ENCODE data around the gene C10orf62.
"Not testable (repeated sequence)": the region's sequence is repeated elsewhere in the genome, so short reads cannot be mapped to it uniquely, and the experiment has no call there.

C10orf62 gene, protein sequence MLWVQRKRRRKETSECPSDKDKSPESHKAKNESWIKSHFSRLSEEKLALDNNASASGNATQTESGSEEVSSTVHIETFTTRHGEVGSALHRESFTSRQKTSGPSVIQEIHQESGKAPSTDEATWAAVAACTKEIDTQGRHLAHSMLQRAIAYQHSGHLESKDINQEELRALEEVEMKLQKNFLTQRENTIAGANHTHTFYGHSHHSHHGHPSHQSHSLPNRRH

DNA sequence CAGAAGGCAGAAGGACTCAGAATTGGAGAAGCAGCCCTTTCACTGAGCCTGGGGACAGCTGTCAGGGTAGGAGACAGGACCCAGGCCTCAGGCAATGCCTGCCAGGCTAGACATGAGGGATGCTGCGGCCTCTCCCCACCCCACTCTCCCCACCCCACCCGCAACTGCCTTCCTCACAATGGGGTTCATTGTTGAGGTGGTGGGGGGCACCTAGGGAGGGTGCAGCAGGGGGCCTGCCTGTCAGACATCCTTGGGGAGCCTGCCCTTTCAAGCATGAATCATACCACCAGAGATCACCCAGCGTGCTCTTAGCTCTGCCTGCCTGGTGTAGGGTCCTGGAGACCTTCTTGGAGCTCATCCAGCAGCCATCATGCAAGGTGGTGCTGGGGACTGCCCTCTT, at the start of gene C10orf62:
TSS of gene C10orf62 (plus strand) at position 243 of the 400 bp plus-strand sequence. CDS start 177 bp downstream, outside the sequence.
- no peak for DNase-seq (ENCODE audit: low read depth in 2 of 2, low spot score in 1 of 2)

DNA sequence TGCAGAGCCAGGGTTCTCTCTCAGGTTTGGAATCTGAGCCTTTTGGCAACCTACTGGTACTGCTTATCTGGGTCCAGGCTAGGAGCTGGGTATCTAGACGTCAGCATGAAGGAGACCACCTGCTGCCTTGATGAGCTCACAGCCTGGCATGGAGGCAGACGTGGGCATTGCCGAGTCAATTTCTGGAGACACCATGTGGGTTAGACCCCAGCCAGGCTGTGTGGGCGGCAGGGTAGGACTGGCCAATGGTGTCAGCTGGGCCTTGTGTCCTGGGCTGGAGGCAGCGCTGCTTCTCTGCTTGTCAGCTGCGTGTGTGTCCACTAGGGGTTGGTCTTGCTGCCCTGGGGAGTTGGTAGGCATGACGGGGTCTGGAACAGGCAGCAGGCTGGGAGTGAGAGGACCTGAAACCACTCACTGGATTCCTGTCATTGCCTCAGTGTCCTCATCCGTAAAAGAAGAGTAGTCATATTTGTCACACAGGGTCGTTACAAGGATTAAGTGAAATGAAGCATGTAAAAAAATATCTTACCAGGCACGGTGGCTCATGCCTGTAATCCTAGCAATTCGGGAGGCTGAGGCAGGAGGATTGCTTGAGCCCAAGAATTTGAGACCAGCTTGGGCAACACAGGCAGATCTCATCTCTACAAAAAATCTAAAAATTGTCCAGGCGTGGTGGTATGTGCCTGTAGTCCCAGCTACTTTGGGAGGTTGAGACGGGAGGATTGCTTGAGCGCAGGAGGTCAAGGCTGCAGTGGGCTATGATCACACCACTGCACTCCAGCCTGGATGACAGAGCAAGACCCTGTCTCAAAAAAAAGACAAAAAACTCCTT, 48.6 kb upstream of the C10orf62 start:
- no peak for DNase-seq (ENCODE audit: low read depth in 2 of 2, low spot score in 1 of 2)

DNA sequence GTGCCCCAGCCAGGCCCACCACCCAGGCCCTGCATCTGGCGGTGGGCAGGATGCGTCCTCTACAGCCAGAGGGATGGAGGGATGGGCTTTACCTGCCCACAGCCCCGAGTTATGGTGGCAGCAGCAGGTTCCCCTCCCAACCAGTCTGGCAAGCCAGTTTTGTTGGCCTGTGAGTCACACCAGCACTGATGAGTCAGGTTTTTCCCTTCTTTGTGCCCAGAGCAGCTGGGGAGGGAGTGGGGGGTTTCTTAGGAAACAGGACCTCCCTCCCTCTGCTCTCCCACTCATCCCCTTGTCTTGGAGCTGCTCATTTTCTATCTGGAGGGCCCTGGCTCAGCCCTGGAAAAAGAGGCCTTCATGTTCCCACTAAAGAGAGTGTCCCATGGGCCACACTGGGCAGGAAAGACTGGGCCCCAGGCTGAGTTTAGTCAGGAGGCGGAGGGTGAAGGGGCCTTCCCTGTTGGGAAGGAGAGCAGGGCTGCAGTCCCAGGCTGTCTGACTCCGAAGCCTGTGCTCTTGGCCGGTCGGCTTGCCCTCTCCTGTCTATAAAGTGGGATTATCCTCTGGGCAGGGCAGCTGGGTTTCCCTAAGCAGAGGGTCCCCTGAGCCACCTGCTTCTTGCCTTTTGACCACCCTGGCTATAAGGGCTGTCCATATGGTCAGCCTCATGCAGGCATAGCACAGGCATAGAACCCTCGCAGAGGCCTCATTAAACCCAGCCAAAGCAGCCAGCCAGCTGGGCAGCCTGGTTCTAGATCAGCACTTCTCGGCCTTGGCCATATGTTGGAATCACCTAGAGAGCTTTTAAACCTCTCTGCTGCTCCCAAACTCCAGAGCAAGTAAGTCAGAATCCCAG, 47.1 kb upstream of the C10orf62 start:
- DNase-seq (ENCODE audit: low read depth in 2 of 2, low spot score in 1 of 2): peak in 1 of 2 donors; percentile 18

DNA sequence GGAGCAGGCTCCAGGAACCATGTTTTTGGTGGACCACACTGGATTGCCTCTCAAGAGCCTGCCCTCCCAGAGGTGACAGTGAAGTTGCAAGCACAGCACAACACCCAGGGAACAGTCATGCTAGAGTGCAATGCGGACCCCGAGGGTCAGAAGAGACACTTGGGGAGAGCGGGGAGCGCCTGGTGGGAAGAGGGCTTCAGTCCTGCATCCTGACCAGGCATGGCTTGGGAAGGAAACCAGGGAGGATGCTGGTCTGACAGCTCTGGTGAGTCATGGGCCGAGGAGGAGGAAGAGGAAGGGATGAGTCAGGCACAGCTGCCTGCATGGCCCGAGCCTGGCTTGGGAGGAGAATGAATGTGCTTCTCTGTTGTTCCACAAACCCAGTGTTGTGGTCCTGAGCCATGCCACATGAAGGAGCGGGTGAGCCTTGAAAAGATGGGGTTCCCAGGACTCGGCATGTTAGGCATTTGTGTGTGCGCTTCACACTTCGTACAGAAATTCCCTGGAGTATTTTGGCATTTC, 46.4 kb upstream of the C10orf62 start:
- no peak for DNase-seq (ENCODE audit: low read depth in 2 of 2, low spot score in 1 of 2)

DNA sequence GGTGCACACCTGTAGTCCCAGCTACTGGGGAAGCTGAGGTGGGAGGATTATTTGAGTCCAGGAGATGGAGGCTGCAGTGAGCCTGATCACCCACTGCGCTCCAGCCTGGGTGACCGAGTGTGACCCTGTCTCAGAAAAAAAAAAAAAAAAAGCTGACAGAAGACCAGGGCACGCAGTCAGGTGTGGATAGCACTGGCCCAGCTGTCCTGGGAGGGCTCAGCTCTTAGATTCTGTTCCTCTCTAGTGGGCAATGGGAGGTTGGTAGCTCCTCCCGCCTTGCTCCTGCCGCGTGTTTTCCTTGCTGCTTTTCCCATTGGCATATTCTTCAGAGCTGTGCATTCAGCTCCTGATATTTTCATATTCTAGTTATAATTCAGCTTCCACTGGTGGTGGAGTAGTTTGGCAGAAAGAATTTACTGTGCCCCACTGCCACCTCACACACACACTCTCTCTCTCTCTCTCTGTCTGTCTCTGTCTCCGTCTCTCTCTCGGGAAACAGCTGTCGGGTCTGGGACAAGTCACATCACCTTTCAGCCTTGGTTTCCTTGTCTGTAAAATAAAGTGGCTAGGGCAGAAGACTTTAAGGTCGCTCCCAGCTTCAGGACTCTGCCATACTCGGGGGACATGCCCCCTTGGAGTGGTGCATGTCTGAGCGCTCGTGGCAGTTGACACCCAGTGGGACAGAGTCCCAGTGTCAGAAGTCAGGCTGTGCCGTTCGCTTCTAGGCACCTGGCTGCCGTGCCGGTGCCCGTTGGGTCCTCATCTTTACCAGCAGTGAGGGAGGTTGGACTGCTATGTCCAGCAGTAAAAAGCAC, 42.9 kb upstream of the C10orf62 start:
- DNase-seq (ENCODE audit: low read depth in 2 of 2, low spot score in 1 of 2): no peak

DNA sequence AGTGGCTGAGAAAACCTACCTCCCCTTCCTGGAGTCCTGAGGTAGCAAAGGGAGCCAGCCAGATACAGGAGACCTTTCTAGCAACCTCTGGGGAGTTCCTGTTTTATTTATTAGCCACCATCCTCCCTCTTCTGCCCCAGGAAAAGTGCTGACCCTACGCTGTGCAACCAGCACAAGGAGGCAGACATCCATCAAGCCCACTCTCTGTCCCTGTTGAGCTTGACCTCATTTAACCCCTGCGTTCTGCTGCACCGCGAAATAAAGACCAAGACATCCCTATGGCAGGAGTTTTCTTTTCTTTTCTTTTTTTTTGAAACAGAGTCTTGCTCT, 42.3 kb upstream of the C10orf62 start:
- DNase-seq (ENCODE audit: low read depth in 2 of 2, low spot score in 1 of 2): no peak

DNA sequence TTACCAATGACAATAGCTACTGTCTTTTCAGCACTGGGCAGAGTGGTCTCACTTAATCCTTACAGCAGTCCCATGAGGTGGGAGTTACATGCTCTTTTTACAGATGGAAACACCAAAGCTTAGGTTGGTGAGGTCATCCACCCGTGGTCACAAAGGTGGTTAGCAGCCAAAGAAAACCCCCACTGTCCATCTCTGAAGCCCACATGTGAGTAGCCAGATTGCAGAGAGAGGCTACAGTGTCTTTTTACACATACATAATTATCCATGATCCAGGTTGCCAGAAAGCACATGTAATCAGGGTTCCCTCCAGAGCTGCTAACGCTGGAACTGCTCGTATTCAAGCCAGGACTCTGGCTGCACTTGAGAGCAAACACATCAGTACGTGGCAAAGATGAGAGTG, 41.6 kb upstream of the C10orf62 start:
- DNase-seq (ENCODE audit: low read depth in 2 of 2, low spot score in 1 of 2): no peak

DNA sequence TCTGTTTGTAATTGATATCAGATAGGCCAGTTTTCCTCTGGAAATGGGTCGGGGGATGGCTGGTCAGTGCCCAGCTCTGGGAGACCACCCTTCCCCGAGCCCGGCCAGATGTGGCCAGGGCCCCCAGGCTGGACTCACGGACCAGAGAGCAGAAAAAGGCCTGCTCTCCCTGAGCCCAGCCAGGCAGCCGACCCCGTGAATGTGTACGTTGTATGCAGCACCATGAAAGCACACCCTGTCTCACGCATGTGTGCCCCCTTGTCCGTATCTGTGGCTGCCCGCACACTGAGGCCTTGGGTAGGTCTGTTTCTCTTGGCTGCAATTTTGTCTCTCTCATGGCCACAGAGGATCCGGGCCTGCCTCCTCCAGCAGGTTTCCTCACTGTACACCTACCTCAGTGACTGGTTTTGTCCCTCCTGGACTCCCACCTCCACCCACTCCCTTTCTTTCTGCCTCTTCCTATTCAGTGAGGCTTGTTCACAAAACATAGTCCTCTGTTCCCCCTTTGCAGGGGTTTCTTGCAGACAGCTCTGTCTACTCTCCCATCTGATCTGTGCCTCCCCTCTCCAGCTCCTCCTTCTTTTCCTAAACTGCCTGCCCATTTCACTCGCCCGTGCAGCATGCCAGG, 40.6 kb upstream of the C10orf62 start:
- no peak for DNase-seq (ENCODE audit: low read depth in 2 of 2, low spot score in 1 of 2)

DNA sequence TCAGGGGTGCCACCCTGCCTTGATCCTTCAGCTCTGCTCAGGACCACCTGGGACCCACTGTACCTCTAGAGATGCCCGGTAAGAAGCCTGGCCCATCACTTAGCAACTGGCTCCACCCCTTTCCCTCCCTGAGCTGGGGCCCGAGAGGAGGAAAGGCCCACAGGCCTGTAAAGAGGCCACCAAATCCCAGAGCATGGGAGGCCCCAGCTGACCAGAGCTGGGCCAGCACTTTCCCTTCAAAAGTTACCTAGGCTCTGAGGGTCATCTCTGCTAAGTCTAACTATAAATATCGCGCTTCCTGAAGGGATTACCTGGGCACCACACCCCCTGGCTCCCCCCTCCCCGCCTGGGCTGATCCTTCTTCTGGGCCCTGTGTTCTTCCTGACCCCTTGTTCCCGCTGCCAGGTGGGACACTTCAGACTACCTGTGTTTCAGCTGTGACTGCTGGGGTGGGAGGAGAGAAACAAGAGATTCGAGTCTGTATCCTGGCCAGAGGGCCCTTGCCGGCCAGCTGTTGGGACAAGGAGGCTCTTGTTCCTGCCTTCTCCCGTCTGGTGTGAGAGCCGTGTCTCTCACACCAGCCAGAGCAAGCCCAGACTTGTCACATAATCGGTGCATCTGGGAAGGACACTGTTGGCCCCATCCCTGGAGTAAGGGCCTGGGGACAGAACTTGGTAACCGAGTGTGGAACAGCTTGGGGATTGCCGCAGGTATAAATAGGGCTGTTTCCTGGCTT, 39.8 kb upstream of the C10orf62 start:
- DNase-seq (ENCODE audit: low read depth in 2 of 2, low spot score in 1 of 2): no peak

DNA sequence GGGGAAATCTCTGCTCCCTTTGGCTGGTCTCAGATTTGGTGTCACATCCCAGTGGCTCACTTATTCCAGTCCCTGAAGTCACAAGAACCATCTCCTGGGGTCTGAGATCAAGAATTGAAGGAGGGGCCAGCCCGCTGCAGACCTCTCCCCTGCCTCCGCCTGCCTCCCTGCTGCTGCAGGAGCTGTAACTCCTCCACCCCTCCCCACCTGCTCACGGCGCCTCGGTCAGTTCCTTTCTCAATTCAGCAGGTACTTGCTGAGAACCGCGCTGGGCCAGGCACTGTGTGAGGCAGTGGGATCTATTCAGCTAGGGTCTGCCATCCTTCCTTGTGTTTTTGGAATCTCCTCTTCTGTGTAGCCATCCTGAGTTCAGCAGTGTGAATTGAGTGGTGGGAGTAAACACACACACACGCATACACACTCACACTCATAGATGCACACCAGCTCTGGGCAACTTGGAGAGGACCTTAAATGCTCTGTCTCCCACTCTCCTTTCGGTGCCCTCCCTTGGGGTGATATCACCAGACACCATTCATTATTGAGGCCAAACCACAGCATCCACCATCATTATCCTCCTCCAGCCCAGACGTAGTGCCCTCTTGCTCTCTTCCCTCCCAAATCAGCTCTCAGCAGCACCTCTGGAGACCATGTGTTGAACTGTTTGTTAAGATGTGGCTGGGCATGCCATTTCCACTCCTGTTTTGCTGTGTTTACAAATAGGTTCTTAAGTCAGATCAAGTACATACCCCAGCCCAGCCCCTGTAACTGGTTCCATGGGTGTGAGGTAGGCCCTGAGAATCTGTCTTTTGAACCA, 39.0 kb upstream of the C10orf62 start:
- no peak for DNase-seq (ENCODE audit: low read depth in 2 of 2, low spot score in 1 of 2)

DNA sequence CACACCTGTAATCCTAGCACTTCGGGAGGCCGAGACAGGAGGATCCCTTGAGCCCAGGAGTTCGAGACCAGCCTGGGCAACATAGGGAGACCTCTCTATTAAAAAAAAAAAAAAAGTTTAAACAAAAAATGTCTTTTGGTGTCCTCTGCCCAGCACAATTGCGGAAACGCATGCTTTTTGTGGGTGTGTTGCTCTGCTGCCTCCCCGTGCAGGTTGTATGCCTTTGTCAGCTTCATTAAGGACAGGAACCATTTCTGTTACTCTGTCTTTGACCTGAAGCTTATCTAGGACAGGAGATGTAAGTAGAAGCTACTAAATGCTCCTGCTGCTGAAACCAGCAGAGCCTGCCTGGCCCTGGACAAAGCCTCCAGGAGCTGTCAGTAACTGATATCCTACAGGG, 38.2 kb upstream of the C10orf62 start:
- no peak for DNase-seq (ENCODE audit: low read depth in 2 of 2, low spot score in 1 of 2)

DNA sequence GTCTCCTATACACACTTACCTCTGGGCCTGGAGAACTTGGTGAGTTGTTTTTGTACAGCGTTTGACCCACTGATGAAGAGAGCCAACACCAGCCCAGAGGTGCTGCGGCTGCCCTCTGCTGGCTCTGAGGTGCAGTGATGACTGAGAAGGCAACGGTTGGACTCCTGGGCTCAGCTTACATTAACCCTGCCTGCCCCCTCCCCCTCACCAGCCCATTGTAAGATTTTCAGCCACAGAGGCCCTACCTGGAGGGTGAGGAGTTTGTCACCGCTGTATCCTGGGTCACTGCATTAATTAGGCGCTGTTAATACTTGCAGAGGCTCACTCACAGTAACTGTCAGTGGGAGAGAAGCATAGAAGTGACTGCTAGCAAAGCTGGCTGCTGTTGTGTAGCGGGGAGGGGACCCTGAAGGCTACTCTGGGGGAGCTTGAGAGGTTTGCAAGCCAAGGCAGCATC, 35.9 kb upstream of the C10orf62 start:
- peak; percentile 22 to 27 for DNase-seq (ENCODE audit: low read depth in 2 of 2, low spot score in 1 of 2)

DNA sequence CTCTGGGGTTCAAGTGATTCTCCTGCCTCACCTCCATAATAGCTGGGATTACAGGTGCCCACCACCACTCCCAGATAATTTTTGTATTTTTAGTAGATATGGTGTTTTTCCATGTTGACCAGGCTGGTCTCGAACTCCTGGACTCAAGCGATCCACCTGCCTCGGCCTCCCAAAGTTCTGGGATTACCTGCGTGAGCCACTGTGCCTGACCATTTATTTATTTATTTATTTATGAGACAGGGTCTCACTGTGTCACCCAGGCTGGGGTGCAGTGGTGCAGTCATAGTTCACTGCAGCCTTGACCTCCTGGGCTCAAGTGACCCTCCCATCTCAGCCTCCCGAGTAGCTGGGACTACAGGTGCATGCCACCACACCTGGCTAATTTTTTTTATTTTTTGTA, 35.2 kb upstream of the C10orf62 start:
- DNase-seq (ENCODE audit: low read depth in 2 of 2, low spot score in 1 of 2): not testable (repeated sequence)

DNA sequence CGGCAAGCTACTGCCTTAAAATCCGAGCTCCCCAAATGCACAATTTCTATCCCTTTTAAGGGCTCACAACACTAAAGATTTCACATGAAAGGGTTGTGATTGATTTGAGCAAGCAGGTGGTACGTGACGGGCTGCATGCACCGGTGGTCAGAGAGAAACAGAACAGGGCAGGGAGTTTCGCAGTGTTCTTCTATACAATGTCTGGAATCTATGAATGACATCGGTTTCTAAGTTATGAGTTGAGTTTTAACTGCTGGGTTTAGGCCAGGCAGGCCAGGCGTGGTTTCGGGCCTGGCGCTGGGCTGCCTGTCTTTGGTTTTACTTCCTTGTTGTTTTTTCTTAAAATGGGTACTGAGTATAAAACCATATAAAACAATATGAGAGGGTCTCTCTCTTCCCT, 34.0 kb upstream of the C10orf62 start:
- DNase-seq (ENCODE audit: low read depth in 2 of 2, low spot score in 1 of 2): not testable (repeated sequence)

DNA sequence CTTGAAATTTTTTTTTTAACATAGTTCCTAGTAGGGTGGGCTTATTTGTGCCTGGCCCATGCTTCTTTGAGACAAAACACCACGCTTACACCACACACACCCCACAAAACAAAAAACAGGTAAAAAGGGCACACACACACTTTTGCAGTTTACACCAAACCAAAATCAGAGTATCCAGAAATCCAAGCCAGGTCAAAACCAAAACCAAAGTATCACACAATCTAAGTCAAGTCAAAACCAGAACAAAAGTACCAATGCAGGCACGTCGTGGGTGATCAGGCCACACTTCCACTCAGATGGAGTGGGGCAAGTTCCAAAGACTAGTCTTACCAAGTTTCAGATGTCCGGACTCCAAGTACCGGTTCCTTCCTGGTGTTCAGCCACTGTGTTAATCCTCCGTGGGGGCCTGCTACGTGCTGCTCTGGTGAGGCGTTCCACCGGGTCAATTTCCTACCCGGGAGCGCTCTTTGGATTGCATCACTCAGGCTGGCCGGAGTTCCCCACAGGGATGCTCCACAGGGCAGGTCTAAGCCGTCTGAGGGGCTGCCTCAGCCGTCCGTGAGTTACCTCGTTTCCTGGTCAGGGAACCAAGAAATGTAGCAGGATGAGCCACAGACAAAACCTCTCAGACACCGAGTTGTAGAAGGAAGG, 28.7 kb upstream of the C10orf62 start:
- not testable (repeated sequence) for DNase-seq (ENCODE audit: low read depth in 2 of 2, low spot score in 1 of 2)

DNA sequence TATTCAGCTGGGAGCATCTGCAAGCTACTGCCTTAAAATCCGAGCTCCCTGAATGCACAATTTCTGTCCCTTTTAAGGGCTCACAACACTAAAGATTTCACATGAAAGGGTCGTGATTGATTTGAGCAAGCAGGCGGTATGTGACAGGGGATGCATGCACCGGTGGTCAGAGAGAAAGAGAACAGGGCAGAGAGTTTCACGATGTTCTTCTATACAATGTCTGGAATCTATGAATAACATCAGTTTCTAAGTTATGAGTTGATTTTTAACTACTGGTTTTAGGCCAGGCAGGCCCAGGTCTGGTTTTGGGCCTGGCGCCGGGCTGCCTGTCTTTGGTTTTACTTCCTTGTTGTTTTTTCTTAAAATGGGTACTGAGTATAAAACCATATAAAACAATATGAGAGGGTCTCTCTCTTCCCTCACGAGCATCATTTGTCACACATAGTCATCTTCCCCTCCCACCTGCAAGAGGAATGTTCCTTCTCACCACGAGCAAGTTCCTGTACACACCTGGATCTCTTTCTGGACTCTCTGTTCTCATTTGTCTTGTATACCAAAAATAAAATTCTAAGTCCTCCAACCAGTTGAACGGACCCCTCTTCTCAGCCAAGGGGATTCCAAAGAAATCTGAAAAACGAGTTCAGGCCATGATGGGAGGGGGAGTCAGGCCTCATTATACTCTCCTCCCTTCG, 28.0 kb upstream of the C10orf62 start:
- DNase-seq (ENCODE audit: low read depth in 2 of 2, low spot score in 1 of 2): not testable (repeated sequence)

DNA sequence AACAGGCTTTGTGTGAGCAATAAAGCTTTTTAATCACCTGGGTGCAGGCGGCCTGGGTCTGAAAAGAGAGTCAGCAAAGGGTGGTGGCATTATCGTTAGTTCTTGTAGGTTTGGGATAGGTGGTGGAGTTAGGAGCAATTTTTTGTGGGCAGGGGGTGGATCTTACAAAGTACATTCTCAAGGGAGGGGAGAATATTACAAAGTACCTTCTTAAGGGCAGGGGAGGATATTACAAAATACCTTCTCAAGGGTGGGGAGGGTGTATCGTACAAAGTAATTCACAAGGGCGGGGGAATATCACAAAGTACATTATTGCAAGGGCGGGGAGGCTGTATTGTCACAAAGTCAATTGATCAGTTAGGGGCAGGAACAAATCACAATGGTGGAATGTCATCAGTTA, 27.2 kb upstream of the C10orf62 start:
- not testable (repeated sequence) for DNase-seq (ENCODE audit: low read depth in 2 of 2, low spot score in 1 of 2)

DNA sequence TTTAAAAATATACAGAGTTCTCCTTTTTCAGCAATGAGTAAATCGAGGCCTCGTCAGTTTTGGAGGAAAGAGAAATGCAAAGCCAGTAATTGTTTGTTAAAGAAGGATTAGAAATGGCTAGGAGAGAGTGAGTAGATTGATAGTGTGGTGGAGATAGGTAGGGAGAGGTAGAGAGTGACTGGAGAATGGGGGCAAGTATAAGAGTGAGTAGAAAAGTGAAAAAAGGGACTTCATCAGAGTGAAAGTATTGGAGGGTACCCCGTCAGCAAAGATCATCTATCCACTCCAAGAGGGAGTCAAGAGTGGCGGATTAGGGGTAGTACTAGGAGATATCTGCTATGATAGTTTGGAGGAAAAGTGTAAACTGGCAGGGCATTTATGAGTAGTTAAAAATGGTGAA, 26.2 kb upstream of the C10orf62 start:
- no peak for DNase-seq (ENCODE audit: low read depth in 2 of 2, low spot score in 1 of 2)

Data from stimulated activated CD8-positive, alpha-beta memory T cell treated with anti-CD3 and anti-CD28 coated beads, Interleukin-4, amount 100 ng/mL, for 4 hours (primary cell).